MCF 10A (cell line): ENCODE measurements around the gene FERMT2. TPM values are rescaled to one million over a fixed set of nuclear protein-coding genes. Genes with fewer than 3 reads are reported as not detected.

ENCODE experiments used
- BruUV-seq: library from RNA; stranded (reverse); fragments of 400-500 nt; replicated peaks from 2 replicates; lab custom pipeline; 2021; lab: Mats Ljungman, UMichigan
- CTCF ChIA-PET: fragments of 300-600 bp; sonication (Branson Sonifier 250); formaldehyde crosslinking; extraction: SDS; loops from one replicate; lab custom pipeline; 2021; ENCODE audit warnings: antibody characterized with exemption, inconsistent platforms; lab: Yijun Ruan, JAX
- POLR2A ChIA-PET: fragments of 300-600, 350-650 bp; sonication (Branson Sonifier 250); formaldehyde crosslinking; extraction: SDS; loops from one replicate; lab custom pipeline; 2020; ENCODE audit warnings: antibody characterized with exemption, inconsistent platforms; lab: Yijun Ruan, JAX
- DNase-seq: peaks from one replicate; pipeline ENCODE4 v3.0.0-alpha.2; 2018; ENCODE audit not compliant: unreplicated experiment
- H3K27ac Mint-ChIP-seq: one replicate; pipeline ENCODE4 v1.8.0; 2022; ENCODE audit warnings: mild to moderate bottlenecking, low read depth, mixed read lengths; ENCODE audit not compliant: unreplicated experiment
- H3K27me3 Mint-ChIP-seq: one replicate; pipeline ENCODE4 v1.8.0; 2022; ENCODE audit warnings: mixed read lengths; ENCODE audit not compliant: insufficient read depth, unreplicated experiment
- H3K36me3 Mint-ChIP-seq: one replicate; pipeline ENCODE4 v1.8.0; 2022; ENCODE audit warnings: mild to moderate bottlenecking, moderate library complexity, mixed read lengths; ENCODE audit not compliant: insufficient read depth, unreplicated experiment
- H3K4me1 Mint-ChIP-seq: one replicate; pipeline ENCODE4 v1.8.0; 2022; ENCODE audit warnings: mixed read lengths; ENCODE audit not compliant: insufficient read depth, unreplicated experiment
- H3K4me3 Mint-ChIP-seq: one replicate; pipeline ENCODE4 v1.8.0; 2022; ENCODE audit warnings: mild to moderate bottlenecking, moderate library complexity, mixed read lengths; ENCODE audit not compliant: unreplicated experiment
- H3K9me3 Mint-ChIP-seq: one replicate; pipeline ENCODE4 v1.8.0; 2022; ENCODE audit warnings: mixed read lengths; ENCODE audit not compliant: unreplicated experiment
- intact Hi-C: fragments of 100-400 bp; cut with micrococcal nuclease; formaldehyde crosslinking; loops from 2 replicates; pipeline ENCODE4 v1.14.1; 2022
- total RNA-seq: library from RNA; stranded (reverse); gene quantifications from 2 replicates; pipeline ENCODE4 v1.2.3, GENCODE V29; 2022
- TF ChIP-seq, protein P1 (sequence below): fragments of 200-600 bp; IDR thresholded peaks from one replicate; pipeline ENCODE4 v1.8.0; 2022; ENCODE audit warnings: antibody characterized with exemption, mild to moderate bottlenecking; ENCODE audit not compliant: unreplicated experiment

The FERMT2 gene
- total RNA-seq, 1 experiment from 2014 or later: 62.7 TPM

DNA sequence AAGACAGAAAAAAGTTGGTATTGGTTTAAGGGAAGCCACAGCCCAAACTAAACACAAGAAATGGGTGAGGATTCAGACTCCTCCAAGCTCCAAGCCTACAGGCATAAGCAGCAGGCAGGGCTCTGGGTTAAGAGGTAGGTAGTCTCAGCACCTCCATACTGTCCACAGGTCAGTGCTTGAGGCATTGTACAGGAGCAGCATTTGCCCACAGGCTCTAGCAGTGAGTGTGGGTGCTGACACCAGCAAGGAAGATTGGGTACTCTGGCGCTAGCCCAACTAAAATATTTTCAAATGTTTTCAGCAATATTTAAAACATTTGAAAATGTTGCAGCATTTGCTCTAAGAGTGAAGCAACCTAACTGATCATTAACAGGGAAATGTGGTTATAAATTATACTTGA lies 33.1 kb downstream of the FERMT2 start:
- no peaks in the 10 kb centered on the region for H3K9me3 Mint-ChIP-seq
- TF ChIP-seq, protein P1, sequence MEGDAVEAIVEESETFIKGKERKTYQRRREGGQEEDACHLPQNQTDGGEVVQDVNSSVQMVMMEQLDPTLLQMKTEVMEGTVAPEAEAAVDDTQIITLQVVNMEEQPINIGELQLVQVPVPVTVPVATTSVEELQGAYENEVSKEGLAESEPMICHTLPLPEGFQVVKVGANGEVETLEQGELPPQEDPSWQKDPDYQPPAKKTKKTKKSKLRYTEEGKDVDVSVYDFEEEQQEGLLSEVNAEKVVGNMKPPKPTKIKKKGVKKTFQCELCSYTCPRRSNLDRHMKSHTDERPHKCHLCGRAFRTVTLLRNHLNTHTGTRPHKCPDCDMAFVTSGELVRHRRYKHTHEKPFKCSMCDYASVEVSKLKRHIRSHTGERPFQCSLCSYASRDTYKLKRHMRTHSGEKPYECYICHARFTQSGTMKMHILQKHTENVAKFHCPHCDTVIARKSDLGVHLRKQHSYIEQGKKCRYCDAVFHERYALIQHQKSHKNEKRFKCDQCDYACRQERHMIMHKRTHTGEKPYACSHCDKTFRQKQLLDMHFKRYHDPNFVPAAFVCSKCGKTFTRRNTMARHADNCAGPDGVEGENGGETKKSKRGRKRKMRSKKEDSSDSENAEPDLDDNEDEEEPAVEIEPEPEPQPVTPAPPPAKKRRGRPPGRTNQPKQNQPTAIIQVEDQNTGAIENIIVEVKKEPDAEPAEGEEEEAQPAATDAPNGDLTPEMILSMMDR: no peak
- ChIA-PET CTCF (interaction anchor here (0.6 kb wide), 1 partner anchor 68 kb away, joined by 4 read pairs; no protein-coding TSS in a partner anchor), POLR2A (interaction anchor here (0.6 to 2.2 kb wide), 8 partner anchors 8 to 102 kb away, joined by 3 to 8 read pairs (median 5); no protein-coding TSS in a partner anchor)
- peaks cover 30% of the 10 kb centered on the region for H3K36me3 Mint-ChIP-seq
- peaks cover 50% of the 10 kb centered on the region for H3K4me1 Mint-ChIP-seq
- H3K4me3 Mint-ChIP-seq: no peak overlapping the region
- H3K27ac Mint-ChIP-seq: peak overlapping the region; percentile 73
- intact Hi-C loops: loop anchor here (5.0 kb wide), 1 partner anchor 45 kb away; no protein-coding TSS in a partner anchor
- BruUV-seq: no TSS peak
- DNase-seq: peak; percentile 62
- no peaks in the 10 kb centered on the region for H3K27me3 Mint-ChIP-seq

- ChIA-PET CTCF (no interaction called here), POLR2A (interaction anchor here (0.7 to 3.9 kb wide), 2 partner anchors 36 to 90 kb away, joined by 3 to 20 read pairs; partner anchors contain the start of gene FERMT2)
- BruUV-seq: no TSS peak
- Mint-ChIP-seq H3K9me3 (no peaks in the 10 kb centered on the region), H3K27ac (no peak overlapping the region), H3K36me3 (peaks cover 24% of the 10 kb centered on the region), H3K4me1 (peaks cover 41% of the 10 kb centered on the region), H3K4me3 (no peak overlapping the region), H3K27me3 (no peaks in the 10 kb centered on the region)
- DNase-seq: no peak
- TF ChIP-seq, protein P1: no peak
- intact Hi-C loops: no loop called here
Measured at GRCh38 chr14:52914295-52914694, 36.6 kb downstream of the FERMT2 start.

GRCh38 chr14:52913271-52913670 lies 37.6 kb downstream of the FERMT2 start:
- Mint-ChIP-seq H3K27me3 (no peaks in the 10 kb centered on the region), H3K9me3 (no peaks in the 10 kb centered on the region), H3K27ac (peak overlapping the region; percentile 53), H3K36me3 (peaks cover 34% of the 10 kb centered on the region), H3K4me1 (peaks cover 37% of the 10 kb centered on the region), H3K4me3 (no peak overlapping the region)
- no TSS peak for BruUV-seq
- POLR2A ChIA-PET: interaction anchor here (1.1 to 3.9 kb wide), 2 partner anchors 32 to 37 kb away, joined by 3 to 20 read pairs; partner anchors contain the start of gene FERMT2
- TF ChIP-seq, protein P1: no peak
- CTCF ChIA-PET: no interaction called here
- intact Hi-C loops: no loop called here
- no peak for DNase-seq

GRCh38 chr14:52911904-52912303 lies 38.9 kb downstream of the FERMT2 start:
- peaks cover 34% of the 10 kb centered on the region for H3K36me3 Mint-ChIP-seq
- H3K27ac Mint-ChIP-seq: peak overlapping the region; percentile 77
- H3K4me1 Mint-ChIP-seq: peaks cover 38% of the 10 kb centered on the region

More at GRCh38 chr14:52911904-52912303, 38.9 kb downstream of the FERMT2 start:
- no peak for DNase-seq
- intact Hi-C loops: no loop called here
- Mint-ChIP-seq H3K4me3 (peak overlapping the region; percentile 12), H3K9me3 (no peaks in the 10 kb centered on the region), H3K27me3 (no peaks in the 10 kb centered on the region)
- ChIA-PET POLR2A (interaction anchor here (1.1 to 3.9 kb wide), 4 partner anchors 10 to 104 kb away, joined by 3 to 20 read pairs (median 6); partner anchors contain the start of gene FERMT2), CTCF (no interaction called here)
- no TSS peak for BruUV-seq
- TF ChIP-seq, protein P1: no peak
